Measurements from ENCODE around the gene TMEM158. TPM values are rescaled to one million over a fixed set of nuclear protein-coding genes. Genes with fewer than 3 reads are reported as not detected.

The TMEM158 gene
- 2.0 to 3.4 TPM (median 2.0 TPM) in 3 replicates for polyA plus RNA-seq
- polyA plus RNA-seq (2011; ENCODE audit: low read depth), result 0.96 TPM
- 1.9 and 3.7 TPM in 2 replicates for polyA plus RNA-seq (2011; cell fraction: cytosol; rRNA removed)
- 2.3 and 3.1 TPM in 2 replicates for polyA plus RNA-seq (2011; cell fraction: nucleus; rRNA removed)
- 1.3 and 6.2 TPM in 2 replicates for polyA plus RNA-seq (2012; ENCODE audit: low replicate concordance)
- polyA minus RNA-seq, result 0.75 to 0.86 TPM (median 0.76 TPM) in 3 replicates
- polyA minus RNA-seq (2011; cell fraction: cytosol; rRNA and poly(A)+ RNA removed), result 6.1 TPM
- polyA minus RNA-seq (2011; cell fraction: nucleus; rRNA and poly(A)+ RNA removed), result 0.62 and 0.74 TPM in 2 replicates

GRCh38 chr3:45226206-45226915 is at the start of gene TMEM158:
TMEM158 (minus strand) TSS chr3:45226287; CDS start chr3:45226027, 260 bp downstream.
- DNase-seq (ENCODE audit: low read depth, low spot score) (no peak), FAIRE-seq (no peak)
- Histone ChIP-seq H3K36me3 (ENCODE audit: control insufficient read depth in 2 of 2, extremely low read depth in 1 of 2, insufficient read depth in 2 of 2, low read length in 2 of 2) (no peaks in the 10 kb centered on the region), H3K9ac (ENCODE audit: control insufficient read depth, extremely low read depth, insufficient read depth, low read length) (peak within 1 kb of the TSS; percentile 70), H3K4me3 (ENCODE audit: control insufficient read depth in 2 of 3, extremely low read depth in 1 of 3, insufficient read depth in 2 of 3, low read depth in 1 of 3, low read length in 3 of 3) (peak within 1 kb of the TSS; percentile 52 to 76 (median 73)), H3K27ac (ENCODE audit: control insufficient read depth, insufficient read depth, low read length) (no peak within 1 kb of the TSS), H4K20me1 (ENCODE audit: control insufficient read depth, extremely low read depth, insufficient read depth, low read length) (no peaks in the 10 kb centered on the region), H3K4me2 (ENCODE audit: control insufficient read depth, extremely low read depth, insufficient read depth, low read depth, low read length) (peak within 1 kb of the TSS; percentile 83), H3K9me1 (ENCODE audit: control insufficient read depth, extremely low read depth, insufficient read depth, low read length) (no peaks in the 10 kb centered on the region), H2AFZ (ENCODE audit: control insufficient read depth, low read length) (peak within 1 kb of the TSS; percentile 83), H3K27me3 (ENCODE audit: control insufficient read depth, extremely low read depth, insufficient read depth, low read length) (peaks cover 18% of the 10 kb centered on the region), H3K9me3 (ENCODE audit: control insufficient read depth, low read depth, low read length) (no peaks in the 10 kb centered on the region), H3K79me2 (ENCODE audit: control insufficient read depth, insufficient read depth, low read length) (no peaks in the 10 kb centered on the region), H3K4me1 (ENCODE audit: control insufficient read depth, extremely low read depth, insufficient read depth, low read length) (peaks cover 17% of the 10 kb centered on the region)
- TF ChIP-seq CTCF (optimal IDR thresholded peaks at IDR 0.05 in 1 of 3, IDR thresholded peaks at IDR 0.05 in 1 of 3, conservative IDR thresholded peaks at IDR 0.05 in 1 of 3; ENCODE audit: extremely low read depth in 1 of 3, insufficient read depth in 2 of 3, low read length in 3 of 3), result no peak
- TF ChIP-seq EZH2 (IDR thresholded peaks at IDR 0.05; ENCODE audit: low read length), result no peak
- dilution Hi-C loops (cut with MboI; ENCODE audit: extremely low pct_ligation_motif_present, low sequenced_read_pairs), result no loop called here

GRCh38 chr3:45275006-45275704 is 49.1 kb upstream of the TMEM158 start:
- H3K79me2 ChIP-seq (ENCODE audit: control insufficient read depth, insufficient read depth, low read length), result no peaks in the 10 kb centered on the region
- H3K36me3 ChIP-seq (ENCODE audit: control insufficient read depth in 2 of 2, extremely low read depth in 1 of 2, insufficient read depth in 2 of 2, low read length in 2 of 2), result no peaks in the 10 kb centered on the region
- no peak overlapping the region for H3K27ac ChIP-seq (ENCODE audit: control insufficient read depth, insufficient read depth, low read length)
- no peaks in the 10 kb centered on the region for H4K20me1 ChIP-seq (ENCODE audit: control insufficient read depth, extremely low read depth, insufficient read depth, low read length)
- no peaks in the 10 kb centered on the region for H3K9me1 ChIP-seq (ENCODE audit: control insufficient read depth, extremely low read depth, insufficient read depth, low read length)
- no peaks in the 10 kb centered on the region for H3K4me1 ChIP-seq (ENCODE audit: control insufficient read depth, extremely low read depth, insufficient read depth, low read length)
- no peak overlapping the region for H3K4me2 ChIP-seq (ENCODE audit: control insufficient read depth, extremely low read depth, insufficient read depth, low read depth, low read length)
- dilution Hi-C loops (cut with MboI; ENCODE audit: extremely low pct_ligation_motif_present, low sequenced_read_pairs), result no loop called here
- TF ChIP-seq EZH2 (IDR thresholded peaks at IDR 0.05; ENCODE audit: low read length) (no peak), CTCF (optimal IDR thresholded peaks at IDR 0.05 in 1 of 3, IDR thresholded peaks at IDR 0.05 in 1 of 3, conservative IDR thresholded peaks at IDR 0.05 in 1 of 3; ENCODE audit: extremely low read depth in 1 of 3, insufficient read depth in 2 of 3, low read length in 3 of 3) (no peak)
- DNase-seq (ENCODE audit: low read depth, low spot score) (no peak), FAIRE-seq (no peak)
- no peak overlapping the region for H2AFZ ChIP-seq (ENCODE audit: control insufficient read depth, low read length)
- no peak overlapping the region for H3K9ac ChIP-seq (ENCODE audit: control insufficient read depth, extremely low read depth, insufficient read depth, low read length)
- no peak overlapping the region for H3K4me3 ChIP-seq (ENCODE audit: control insufficient read depth in 2 of 3, extremely low read depth in 1 of 3, insufficient read depth in 2 of 3, low read depth in 1 of 3, low read length in 3 of 3)
- H3K27me3 ChIP-seq (ENCODE audit: control insufficient read depth, extremely low read depth, insufficient read depth, low read length), result peaks cover 2% of the 10 kb centered on the region
- no peaks in the 10 kb centered on the region for H3K9me3 ChIP-seq (ENCODE audit: control insufficient read depth, low read depth, low read length)
